Endothelial cell of umbilical vein (primary cell): ENCODE results near the gene FGF6.

Experiments
- CTCF ChIP-seq, 2 donors: IDR thresholded peaks; 1 replicate in 1 of 2; 2 replicates in 1 of 2; pipeline ENCODE4 v1.5.1; 2011; ENCODE audit warnings: low read length in 2 of 2, mild to moderate bottlenecking in 2 of 2, moderate library complexity in 2 of 2, control low read depth in 1 of 2, inconsistent platforms in 1 of 2, low read depth in 1 of 2; ENCODE audit not compliant: insufficient read depth in 1 of 2; ENCODE audit errors: extremely low read depth in 1 of 2
- EZH2 ChIP-seq: IDR thresholded peaks from 2 replicates; pipeline ENCODE4 v1.6.1; 2012; ENCODE audit warnings: borderline replicate concordance, low read depth, mild to moderate bottlenecking, moderate library complexity, low read length, inconsistent platforms; ENCODE audit not compliant: severe bottlenecking
- GATA2 ChIP-seq: IDR thresholded peaks from 2 replicates; pipeline ENCODE4 v1.7.0; 2011; ENCODE audit warnings: low read depth, mild to moderate bottlenecking, moderate library complexity, mixed read lengths, low read length; ENCODE audit not compliant: insufficient read length, insufficient read depth
- POLR2A ChIP-seq: IDR thresholded peaks from 2 replicates; pipeline ENCODE4 v1.6.1; 2012; ENCODE audit warnings: low read depth, mild to moderate bottlenecking, control low read depth, low read length

DNA sequence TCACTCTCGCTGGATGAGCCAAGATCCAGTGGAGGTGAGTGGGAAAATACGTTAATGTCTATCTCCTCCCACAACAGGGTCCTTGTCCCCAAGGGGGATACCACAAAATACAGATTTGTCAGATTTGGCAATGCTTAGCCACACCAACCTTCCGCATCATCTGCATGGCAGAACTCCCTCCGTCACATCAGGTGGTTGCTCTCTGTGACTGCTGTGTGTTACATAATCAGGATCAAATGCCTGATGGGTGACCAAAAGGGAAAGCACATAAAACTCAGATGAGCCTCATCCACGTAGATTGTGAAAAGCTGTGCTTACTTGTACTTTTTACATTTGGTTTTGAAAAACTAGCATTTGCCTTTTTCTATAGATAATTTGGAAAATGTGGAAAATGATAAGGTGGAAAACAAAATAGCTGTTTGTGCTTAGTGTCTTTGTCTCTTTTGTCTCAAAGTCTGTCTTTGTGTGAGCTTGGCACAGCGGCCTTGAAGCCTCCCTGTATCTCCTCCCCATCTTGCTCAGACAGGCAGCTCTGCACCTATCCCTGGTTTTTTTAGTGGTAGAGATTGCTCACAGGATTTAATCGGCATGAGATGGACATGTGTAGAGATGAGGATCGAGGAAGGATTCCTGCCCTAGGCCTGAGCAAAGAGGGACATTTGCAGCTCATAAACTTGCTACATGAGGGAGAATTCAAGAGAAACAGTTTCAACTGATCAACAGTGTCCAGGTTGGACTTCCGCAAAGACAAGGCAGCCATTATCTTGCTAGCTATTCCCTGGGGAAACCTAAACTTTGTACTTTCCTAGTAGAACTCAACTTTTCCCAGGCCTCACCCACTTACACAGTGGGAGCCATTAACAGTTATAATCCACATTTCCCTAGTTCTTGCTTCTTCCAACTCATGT is 3.6 kb upstream of the FGF6 start:
- TF ChIP-seq CTCF (IDR thresholded peaks at IDR 0.05; ENCODE audit: extremely low read depth in 1 of 2, insufficient read depth in 1 of 2, low read depth in 1 of 2, low read length in 2 of 2) (no peak), POLR2A (no peak), GATA2 (no peak), EZH2 (no peak)
